HepG2 (cell line): ENCODE measurements around the gene LRRN4. TPM values are rescaled to one million over a fixed set of nuclear protein-coding genes. Genes with fewer than 3 reads are reported as not detected.
A peak's percentile ranks its signal among the peaks of the same experiment; 100 is the strongest.

Source experiments
- ARID2 ChIP-seq: sonication (generic); formaldehyde crosslinking; IDR thresholded peaks from 2 replicates; pipeline ENCODE4 v1.8.1; 2022; ENCODE audit warnings: mild to moderate bottlenecking, missing genetic modification reagents, borderline replicate concordance
- CREB1 ChIP-seq, 2 experiments: fragments of 450-650 bp in 1 of 2; IDR thresholded peaks; 2 replicates each; pipeline ENCODE4 v1.6.1; 2016 to 2017; ENCODE audit warnings: control low read depth in 1 of 2, mild to moderate bottlenecking in 1 of 2, missing compliant biosample characterization in 1 of 2, missing genetic modification characterization in 1 of 2
- EHMT2 ChIP-seq: fragments of 200-600 bp; sonication (generic); IDR thresholded peaks from 2 replicates; pipeline ENCODE4 v1.7.0; 2017; ENCODE audit warnings: antibody characterized with exemption, low read depth, low read length, borderline replicate concordance
- FOSL2 ChIP-seq: sonication (generic); formaldehyde crosslinking; IDR thresholded peaks from 2 replicates; pipeline ENCODE4 v1.4.0; 2020; ENCODE audit warnings: missing genetic modification reagents
- KLF11 ChIP-seq: IDR thresholded peaks from 2 replicates; pipeline ENCODE4 v1.6.1; 2016; ENCODE audit warnings: missing compliant biosample characterization
- KLF6 ChIP-seq: IDR thresholded peaks from 2 replicates; pipeline ENCODE4 v1.8.0; 2016; ENCODE audit warnings: missing biosample characterization, missing genetic modification reagents
- KMT2A ChIP-seq: sonication (generic); formaldehyde crosslinking; IDR thresholded peaks from 2 replicates; pipeline ENCODE4 v1.4.0; 2020; ENCODE audit warnings: missing genetic modification reagents
- MATR3 ChIP-seq: sonication (generic); formaldehyde crosslinking; IDR thresholded peaks from 2 replicates; pipeline ENCODE4 v1.4.0; 2020; ENCODE audit warnings: missing genetic modification reagents
- MBD4 ChIP-seq: IDR thresholded peaks from 2 replicates; pipeline ENCODE4 v1.6.1; 2012; ENCODE audit warnings: low read length, inconsistent platforms, borderline replicate concordance
- MIXL1 ChIP-seq: IDR thresholded peaks from 2 replicates; pipeline ENCODE4 v1.6.1; 2016
- MXD1 ChIP-seq: sonication (generic); formaldehyde crosslinking; IDR thresholded peaks from 2 replicates; pipeline ENCODE4 v1.4.0; 2020; ENCODE audit warnings: mild to moderate bottlenecking, missing genetic modification reagents
- NR2C2 ChIP-seq: sonication (generic); formaldehyde crosslinking; IDR thresholded peaks from 2 replicates; pipeline ENCODE4 v1.4.0; 2020; ENCODE audit warnings: missing genetic modification reagents, mild to moderate bottlenecking, moderate library complexity, borderline replicate concordance
- NR2F2 ChIP-seq: IDR thresholded peaks from 2 replicates; pipeline ENCODE4 v1.6.1; 2012; ENCODE audit warnings: low read depth, inconsistent platforms, borderline replicate concordance
- NR3C1 ChIP-seq: sonication (generic); formaldehyde crosslinking; IDR thresholded peaks from 2 replicates; pipeline ENCODE4 v1.4.0; 2020; ENCODE audit warnings: missing genetic modification reagents
- PATZ1 ChIP-seq: sonication (generic); formaldehyde crosslinking; IDR thresholded peaks from 2 replicates; pipeline ENCODE4 v1.4.0; 2020; ENCODE audit warnings: missing genetic modification reagents
- POLR2AphosphoS5 ChIP-seq: IDR thresholded peaks from 2 replicates; pipeline ENCODE4 v1.6.1; 2012; ENCODE audit warnings: low read depth, low read length
- SRF ChIP-seq: IDR thresholded peaks from 2 replicates; pipeline ENCODE4 v1.6.1; 2011; ENCODE audit warnings: mild to moderate bottlenecking, low read depth, low read length, moderate library complexity
- TOE1 ChIP-seq: sonication (generic); formaldehyde crosslinking; IDR thresholded peaks from 2 replicates; pipeline ENCODE4 v1.4.0; 2020; ENCODE audit warnings: mild to moderate bottlenecking, missing genetic modification reagents
- YY1 ChIP-seq: IDR thresholded peaks from 2 replicates; pipeline ENCODE4 v1.6.1; 2011; ENCODE audit warnings: low read length, low read depth, moderate library complexity, mild to moderate bottlenecking; ENCODE audit not compliant: insufficient read depth, insufficient replicate concordance
- ZBTB44 ChIP-seq: sonication (generic); formaldehyde crosslinking; IDR thresholded peaks from 2 replicates; pipeline ENCODE4 v1.4.0; 2020; ENCODE audit warnings: missing genetic modification reagents
- ZNF362 ChIP-seq: sonication (generic); formaldehyde crosslinking; IDR thresholded peaks from 2 replicates; pipeline ENCODE4 v1.4.0; 2020; ENCODE audit warnings: missing genetic modification reagents, mild to moderate bottlenecking, borderline replicate concordance
- ZNF441 ChIP-seq: sonication (generic); formaldehyde crosslinking; IDR thresholded peaks from 2 replicates; pipeline ENCODE4 v1.7.0; 2021; ENCODE audit warnings: missing genetic modification reagents, borderline replicate concordance
- ZNF644 ChIP-seq: IDR thresholded peaks from 2 replicates; pipeline ENCODE4 v1.6.1; 2016; ENCODE audit warnings: low read depth
- ZNF670 ChIP-seq: sonication (generic); formaldehyde crosslinking; IDR thresholded peaks from 2 replicates; pipeline ENCODE4 v1.8.0; 2022; ENCODE audit warnings: mild to moderate bottlenecking, missing genetic modification reagents, borderline replicate concordance
- ZNF839 ChIP-seq: sonication (generic); formaldehyde crosslinking; IDR thresholded peaks from 2 replicates; pipeline ENCODE4 v1.4.0; 2020; ENCODE audit warnings: missing genetic modification reagents, mild to moderate bottlenecking, borderline replicate concordance
- polyA plus RNA-seq, 8 experiments: library from polyadenylated mRNA; depleted of rRNA in 3 of 8; stranded (reverse) in 7 of 8; unstranded in 1 of 8; fragments of >200 nt; fragmentation: Illumina TruSeq in 4 of 8; extraction: Trizol in 4 of 8; gene quantifications; 2 replicates each; pipeline versions ENCODE4 v1.2.1 to v1.2.3, GENCODE V29; 2011 to 2016; ENCODE audit warnings: low read depth in 4 of 8, missing spikeins in 1 of 8, mixed read lengths in 1 of 8; ENCODE audit not compliant: insufficient read depth in 1 of 8
- total RNA-seq, 5 experiments: library from RNA; depleted of rRNA; stranded (reverse); fragments of >200 nt; fragmentation: Illumina TruSeq; extraction: Trizol; gene quantifications; 2 replicates each; pipeline ENCODE4 v1.2.3, GENCODE V29; 2016; ENCODE audit warnings: low read depth in 1 of 5
- TF ChIP-seq, protein P1 (sequence below): sonication (generic); formaldehyde crosslinking; IDR thresholded peaks from 2 replicates; pipeline ENCODE4 v1.8.1; 2023; ENCODE audit warnings: mild to moderate bottlenecking, missing genetic modification reagents, borderline replicate concordance

Gene LRRN4
- total and polyA plus RNA-seq, 2 of the 13 experiments (the other 11 are each of a cell fraction or from before 2014, with no cell fraction given): 0.15 to 0.20 TPM

DNA sequence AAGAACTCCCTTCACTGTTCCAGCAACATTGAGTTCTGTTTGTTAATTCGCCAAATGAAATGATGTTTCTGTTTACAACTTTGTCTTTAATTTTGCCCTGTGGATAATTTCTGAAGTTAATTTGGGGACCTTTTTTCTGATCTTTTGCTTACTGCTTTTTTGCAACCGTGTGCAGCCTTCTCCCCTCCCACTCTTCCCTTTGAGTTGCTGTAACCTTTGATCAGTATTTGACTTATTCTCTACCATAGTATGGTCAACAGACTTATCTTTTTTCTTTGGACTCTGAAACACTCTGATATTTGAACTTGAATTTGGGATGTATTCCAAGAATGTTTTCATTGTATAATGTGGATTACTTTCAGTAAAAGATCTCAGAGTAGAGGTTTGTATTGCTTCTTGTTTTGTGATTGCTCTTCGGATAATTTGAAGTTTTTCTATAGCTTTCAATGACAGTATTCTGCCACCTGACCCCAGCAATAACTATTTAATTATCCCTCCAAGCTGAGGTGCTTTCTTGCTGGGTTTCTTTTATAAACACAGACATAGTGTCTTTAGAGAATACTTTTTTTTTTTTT, 46.2 kb downstream of the LRRN4 start (continued):
- TF ChIP-seq ZNF839 (CRISPR knock-in tag): no peak
- TF ChIP-seq FOSL2 (CRISPR knock-in tag): peak; percentile 37; the same call in 1 of the 2 replicates
- TF ChIP-seq ZNF362 (CRISPR knock-in tag): peak; percentile 84
- peak; percentile 55; the same call in 1 of the 2 replicates for TF ChIP-seq ZNF644
- TF ChIP-seq KLF11 (CRISPR knock-in tag): no peak
- no peak for TF ChIP-seq MATR3 (CRISPR knock-in tag)
- TF ChIP-seq SRF: peak; percentile 37; the same call in 1 of the 2 replicates
- TF ChIP-seq PATZ1: peak; percentile 76
- no peak; the same call in 1 of the 2 replicates for TF ChIP-seq ZBTB44 (CRISPR knock-in tag)
- TF ChIP-seq, protein P1, sequence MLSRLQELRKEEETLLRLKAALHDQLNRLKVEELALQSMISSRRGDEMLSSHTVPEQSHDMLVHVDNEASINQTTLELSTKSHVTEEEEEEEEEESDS (CRISPR knock-in tag): peak; percentile 90; the same call in 1 of the 2 replicates
- peak; percentile 98 for TF ChIP-seq MBD4
- TF ChIP-seq MIXL1: peak; percentile 95
- no peak for TF ChIP-seq YY1
- TF ChIP-seq KMT2A: peak; percentile 53; the same call in 1 of the 2 replicates
- no peak for TF ChIP-seq CREB1 (IDR thresholded peaks at IDR 0.05)
- TF ChIP-seq CREB1 (CRISPR knock-in tag; IDR thresholded peaks at IDR 0.05): peak; percentile 77
- TF ChIP-seq MXD1 (CRISPR knock-in tag): no peak
- 0 out of 2 replicates have a peak, but pooled peaks have one; percentile 66 for TF ChIP-seq KLF6 (CRISPR knock-in tag)
- peak; percentile 87 for TF ChIP-seq NR2F2
- peak; percentile 100 for TF ChIP-seq ZNF670 (CRISPR knock-in tag)
- TF ChIP-seq EHMT2: peak; percentile 72; the same call in 1 of the 2 replicates
- TF ChIP-seq NR3C1 (CRISPR knock-in tag): no peak
- TF ChIP-seq ZNF441: 0 out of 2 replicates have a peak, but pooled peaks have one; percentile 15
- TF ChIP-seq POLR2AphosphoS5: peak; percentile 61; the same call in 1 of the 2 replicates
- TF ChIP-seq TOE1 (CRISPR knock-in tag): 0 out of 2 replicates have a peak, but pooled peaks have one; percentile 57
- peak; percentile 87; the same call in 1 of the 2 replicates for TF ChIP-seq ARID2 (CRISPR knock-in tag)
- TF ChIP-seq NR2C2 (CRISPR knock-in tag): peak; percentile 54; the same call in 1 of the 2 replicates
